BLaER1 treated with 17β-estradiol and CSF1 and Interleukin-3, amounts not matched to agents 10 nM and 100 nM (cell line): ENCODE measurements around the gene OSBPL10.

Source experiments
- H3K27ac ChIP-seq, 11 experiments: shearing (Covaris generic); formaldehyde crosslinking; 2 replicates each; pipeline ENCODE4 v1.8.1; 2022
- H3K27me3 ChIP-seq, 11 experiments: shearing (Covaris generic); formaldehyde crosslinking; 2 replicates each; pipeline ENCODE4 v1.8.1; 2022
- H3K36me3 ChIP-seq, 11 experiments: shearing (Covaris generic); formaldehyde crosslinking; 2 replicates each; pipeline ENCODE4 v1.8.1; 2022
- H3K4me1 ChIP-seq, 10 experiments: shearing (Covaris generic); formaldehyde crosslinking; 2 replicates each; pipeline ENCODE4 v1.8.1; 2022
- H3K4me2 ChIP-seq, 11 experiments: shearing (Covaris generic); formaldehyde crosslinking; 2 replicates each; pipeline ENCODE4 v1.8.1; 2022
- H3K4me3 ChIP-seq, 10 experiments: shearing (Covaris generic); formaldehyde crosslinking; 2 replicates each; pipeline ENCODE4 v1.8.1; 2022
- H3K9ac ChIP-seq, 11 experiments: shearing (Covaris generic); formaldehyde crosslinking; 2 replicates each; pipeline ENCODE4 v1.8.1; 2022
- H3K9me3 ChIP-seq, 11 experiments: shearing (Covaris generic); formaldehyde crosslinking; replicated peaks in 1 of 11; 2 replicates each; pipeline ENCODE4 v1.8.1; 2022
- H4K20me1 ChIP-seq, 11 experiments: shearing (Covaris generic); formaldehyde crosslinking; 2 replicates each; pipeline ENCODE4 v1.8.1; 2022
- Cebpa-rat ChIP-seq, 11 experiments: shearing (Covaris generic); IDR thresholded peaks; 2 replicates each; pipeline ENCODE4 v1.8.1; 2022

Gene OSBPL10

GRCh38 chr3:31748933-31749295 lies 232.1 kb downstream of the OSBPL10 start:
- Histone ChIP-seq H3K4me2 (no peak overlapping the region), H3K27me3 (no peaks in the 10 kb centered on the region), H3K9ac (no peak overlapping the region), H3K4me1 (no peaks in the 10 kb centered on the region), H3K9me3 (no peaks in the 10 kb centered on the region), H4K20me1 (no peaks in the 10 kb centered on the region), H3K27ac (no peak overlapping the region), H3K36me3 (no peaks in the 10 kb centered on the region), H3K4me3 (no peak overlapping the region)
- no peak for TF ChIP-seq Cebpa-rat (IDR thresholded peaks at IDR 0.05)

- Histone ChIP-seq H4K20me1 (no peaks in the 10 kb centered on the region), H3K9ac (no peak overlapping the region), H3K27me3 (no peaks in the 10 kb centered on the region), H3K36me3 (no peaks in the 10 kb centered on the region), H3K4me2 (no peak overlapping the region), H3K27ac (no peak overlapping the region), H3K4me3 (no peak overlapping the region), H3K4me1 (no peaks in the 10 kb centered on the region), H3K9me3 (no peaks in the 10 kb centered on the region)
- no peak for TF ChIP-seq Cebpa-rat (IDR thresholded peaks at IDR 0.05)
Observed at GRCh38 chr3:31748281-31748932, 232.7 kb downstream of the OSBPL10 start.

- H3K4me1 ChIP-seq, result no peaks in the 10 kb centered on the region
- H3K9me3 ChIP-seq, result no peaks in the 10 kb centered on the region
- H3K27ac ChIP-seq, result no peak overlapping the region
- H3K9ac ChIP-seq, result no peak overlapping the region
- H3K4me2 ChIP-seq, result no peak overlapping the region
- no peaks in the 10 kb centered on the region for H4K20me1 ChIP-seq
- no peaks in the 10 kb centered on the region for H3K27me3 ChIP-seq
- H3K36me3 ChIP-seq, result no peaks in the 10 kb centered on the region
- no peak for TF ChIP-seq Cebpa-rat (IDR thresholded peaks at IDR 0.05)
- no peak overlapping the region for H3K4me3 ChIP-seq
Observed at GRCh38 chr3:31747785-31748184, 233.3 kb downstream of the OSBPL10 start.

- Histone ChIP-seq H3K27me3 (no peaks in the 10 kb centered on the region), H3K9me3 (no peaks in the 10 kb centered on the region)
Observed at GRCh38 chr3:31744913-31745312, 236.1 kb downstream of the OSBPL10 start.

GRCh38 chr3:31743331-31744089 lies 237.6 kb downstream of the OSBPL10 start:
- TF ChIP-seq Cebpa-rat (IDR thresholded peaks at IDR 0.05), result no peak
- Histone ChIP-seq H3K4me2 (no peak overlapping the region), H3K36me3 (no peaks in the 10 kb centered on the region), H3K9ac (no peak overlapping the region), H3K4me1 (no peaks in the 10 kb centered on the region), H3K4me3 (no peak overlapping the region), H3K27ac (no peak overlapping the region), H3K27me3 (no peaks in the 10 kb centered on the region), H3K9me3 (no peaks in the 10 kb centered on the region), H4K20me1 (no peaks in the 10 kb centered on the region)

More at GRCh38 chr3:31744913-31745312, 236.1 kb downstream of the OSBPL10 start:
- H3K4me3 ChIP-seq, result no peak overlapping the region
- no peaks in the 10 kb centered on the region for H3K36me3 ChIP-seq
- H3K9ac ChIP-seq, result no peak overlapping the region
- H4K20me1 ChIP-seq, result no peaks in the 10 kb centered on the region
- no peak overlapping the region for H3K4me2 ChIP-seq
- H3K27ac ChIP-seq, result no peak overlapping the region
- no peak for TF ChIP-seq Cebpa-rat (IDR thresholded peaks at IDR 0.05)
- H3K4me1 ChIP-seq, result no peaks in the 10 kb centered on the region

- H3K27me3 ChIP-seq, result no peaks in the 10 kb centered on the region
- H3K9me3 ChIP-seq, result no peaks in the 10 kb centered on the region
- no peaks in the 10 kb centered on the region for H4K20me1 ChIP-seq
- H3K4me1 ChIP-seq, result no peaks in the 10 kb centered on the region
- H3K36me3 ChIP-seq, result no peaks in the 10 kb centered on the region
- H3K4me2 ChIP-seq, result no peak overlapping the region
- H3K9ac ChIP-seq, result no peak overlapping the region
- H3K4me3 ChIP-seq, result no peak overlapping the region
- TF ChIP-seq Cebpa-rat (IDR thresholded peaks at IDR 0.05), result peak in 2 of 11 experiments; percentile 21 to 54; a peak in 1 of 22 replicates
- H3K27ac ChIP-seq, result no peak overlapping the region
Observed at GRCh38 chr3:31740397-31740796, 240.7 kb downstream of the OSBPL10 start.

GRCh38 chr3:31738412-31738811 lies 242.7 kb downstream of the OSBPL10 start:
- Histone ChIP-seq H3K9ac (no peak overlapping the region), H3K27ac (no peak overlapping the region), H3K27me3 (no peaks in the 10 kb centered on the region), H3K4me1 (no peaks in the 10 kb centered on the region), H3K36me3 (no peaks in the 10 kb centered on the region), H4K20me1 (no peaks in the 10 kb centered on the region), H3K9me3 (no peaks in the 10 kb centered on the region), H3K4me3 (no peak overlapping the region), H3K4me2 (no peak overlapping the region)
- TF ChIP-seq Cebpa-rat (IDR thresholded peaks at IDR 0.05), result no peak

GRCh38 chr3:31735667-31736066 lies 245.4 kb downstream of the OSBPL10 start:
- Histone ChIP-seq H3K4me1 (no peaks in the 10 kb centered on the region), H3K27me3 (no peaks in the 10 kb centered on the region), H3K9ac (no peak overlapping the region), H3K9me3 (no peaks in the 10 kb centered on the region), H4K20me1 (no peaks in the 10 kb centered on the region), H3K4me3 (no peak overlapping the region), H3K36me3 (no peaks in the 10 kb centered on the region), H3K4me2 (no peak overlapping the region), H3K27ac (no peak overlapping the region)
- TF ChIP-seq Cebpa-rat (IDR thresholded peaks at IDR 0.05), result no peak

GRCh38 chr3:31733234-31733667 lies 247.8 kb downstream of the OSBPL10 start:
- Histone ChIP-seq H3K4me3 (no peak overlapping the region), H3K9ac (no peak overlapping the region), H4K20me1 (no peaks in the 10 kb centered on the region), H3K4me1 (no peaks in the 10 kb centered on the region), H3K9me3 (no peaks in the 10 kb centered on the region), H3K36me3 (no peaks in the 10 kb centered on the region), H3K27me3 (no peaks in the 10 kb centered on the region), H3K4me2 (no peak overlapping the region), H3K27ac (no peak overlapping the region)
- TF ChIP-seq Cebpa-rat (IDR thresholded peaks at IDR 0.05), result no peak

- no peaks in the 10 kb centered on the region for H3K36me3 ChIP-seq
- no peak overlapping the region for H3K27ac ChIP-seq
- H3K9me3 ChIP-seq, result no peaks in the 10 kb centered on the region
- no peak overlapping the region for H3K9ac ChIP-seq
- no peak for TF ChIP-seq Cebpa-rat (IDR thresholded peaks at IDR 0.05)
- no peaks in the 10 kb centered on the region for H4K20me1 ChIP-seq
- H3K4me2 ChIP-seq, result no peak overlapping the region
- no peaks in the 10 kb centered on the region for H3K27me3 ChIP-seq
- no peak overlapping the region for H3K4me3 ChIP-seq
- H3K4me1 ChIP-seq, result no peaks in the 10 kb centered on the region
Observed at GRCh38 chr3:31732548-31732947, 248.5 kb downstream of the OSBPL10 start.
